ENCODE measurements around the gene PRELID3B. TPM values are rescaled to one million over a fixed set of nuclear protein-coding genes. Genes with fewer than 3 reads are reported as not detected.

PRELID3B gene
- total RNA-seq, 2 donors from 2014 or later: 82.8 to 89.0 TPM

DNA sequence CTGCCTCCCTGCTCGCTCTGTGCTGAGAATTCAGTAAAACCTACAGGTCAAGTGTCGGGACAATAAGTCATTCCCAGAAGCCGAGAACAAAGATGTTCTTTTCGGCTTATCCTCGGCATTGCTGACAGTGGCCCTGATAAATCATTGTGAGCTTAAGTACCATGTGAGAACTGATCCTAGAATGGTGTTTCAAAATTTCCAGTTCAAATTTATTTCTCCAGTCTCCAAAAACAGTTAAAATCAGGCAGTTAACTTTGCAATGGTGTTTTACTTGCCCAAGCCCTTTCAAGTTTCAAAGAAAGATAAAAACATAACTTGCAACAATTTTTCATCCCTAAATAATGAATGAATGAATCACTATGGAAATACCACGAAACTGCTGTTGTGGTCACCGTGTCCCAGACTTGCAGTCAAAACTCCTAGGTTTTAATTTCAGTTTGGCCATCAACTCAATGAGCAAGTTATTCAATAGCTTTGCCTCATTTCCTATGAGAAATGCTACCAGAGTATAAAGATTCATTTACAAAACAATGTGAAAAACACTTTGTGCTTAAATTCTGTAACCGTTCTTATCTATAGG, 14.8 kb downstream of the PRELID3B start:
- Mint-ChIP-seq H3K4me3 (no peak overlapping the region), H3K4me1 (ENCODE audit: low read depth in 2 of 2) (peaks cover 44 to 64% of the 10 kb centered on the region in 2 donors), H3K36me3 (peaks cover 44% of the 10 kb centered on the region), H3K27me3 (no peaks in the 10 kb centered on the region), H3K27ac (no peak overlapping the region), H3K9me3 (no peaks in the 10 kb centered on the region)
- ATAC-seq (no peak), DNase-seq (ENCODE audit: low spot score) (no peak)

DNA sequence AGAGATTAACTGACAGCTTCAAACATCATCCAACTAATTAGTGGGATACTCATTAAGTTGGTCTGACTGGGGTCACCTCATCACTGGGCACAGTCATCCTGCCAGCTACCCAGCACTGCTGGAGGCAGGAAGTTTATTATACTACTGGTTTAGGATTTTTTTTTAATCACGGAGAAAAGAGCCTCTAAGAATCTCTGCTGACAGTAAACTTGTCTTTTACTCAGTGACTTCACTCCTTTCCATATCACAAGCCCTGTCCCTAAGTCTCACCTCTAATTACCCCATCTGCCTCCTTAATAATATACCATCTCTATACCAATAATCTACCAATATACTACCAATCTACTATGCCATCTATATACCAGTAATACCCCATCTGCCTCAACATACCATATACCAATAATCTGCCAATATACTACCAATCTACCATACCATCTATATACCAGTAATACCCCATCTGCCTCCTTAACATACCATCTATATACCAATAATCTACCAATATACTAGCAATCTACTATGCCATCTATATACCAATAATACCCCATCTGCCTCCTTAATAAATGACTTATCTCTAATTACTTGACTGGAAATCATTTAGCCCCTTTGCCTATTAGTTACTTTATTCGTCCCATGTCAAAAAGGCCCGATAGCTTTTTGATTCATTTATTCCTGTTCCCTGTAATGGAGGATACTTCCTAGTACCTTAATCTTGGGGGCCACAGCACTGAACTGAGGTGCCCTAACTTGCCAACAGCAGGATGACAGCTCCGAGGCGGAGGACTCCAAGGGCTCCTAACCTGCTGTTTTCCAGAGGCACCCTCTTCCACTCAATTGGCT, 15.5 kb downstream of the PRELID3B start:
- ATAC-seq (no peak), DNase-seq (ENCODE audit: low spot score) (no peak)
- no peaks in the 10 kb centered on the region for H3K27me3 Mint-ChIP-seq
- peak overlapping the region; percentile 6 to 12 for H3K27ac Mint-ChIP-seq
- peak overlapping the region; percentile 3 for H3K4me3 Mint-ChIP-seq
- no peaks in the 10 kb centered on the region for H3K9me3 Mint-ChIP-seq
- peaks cover 49% of the 10 kb centered on the region for H3K36me3 Mint-ChIP-seq
- H3K4me1 Mint-ChIP-seq (ENCODE audit: low read depth in 2 of 2): peaks cover 41 to 65% of the 10 kb centered on the region in 2 donors

DNA sequence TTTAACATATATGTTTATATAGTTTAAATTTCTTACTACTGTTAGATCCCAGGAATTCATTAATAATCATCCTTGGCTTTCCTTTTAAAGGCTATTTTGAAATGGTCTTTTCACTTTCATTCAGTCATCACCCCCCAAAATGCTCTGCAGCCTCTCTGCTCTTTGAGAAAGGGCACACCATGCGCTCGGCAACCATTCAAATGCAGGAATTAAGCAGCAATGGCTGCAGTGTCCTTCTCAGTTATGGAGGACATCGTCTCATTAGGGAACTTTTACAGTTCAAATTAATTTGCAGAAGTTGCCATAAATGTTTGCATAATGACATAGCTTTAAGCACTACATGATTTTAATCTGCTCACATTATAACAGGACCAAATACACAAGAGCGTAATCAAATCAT, 17.1 kb downstream of the PRELID3B start:
- H3K36me3 Mint-ChIP-seq: peaks cover 43% of the 10 kb centered on the region
- H3K27me3 Mint-ChIP-seq: no peaks in the 10 kb centered on the region
- H3K9me3 Mint-ChIP-seq: no peaks in the 10 kb centered on the region
- ATAC-seq (no peak), DNase-seq (ENCODE audit: low spot score) (no peak)
- peaks cover 39 to 62% of the 10 kb centered on the region in 2 donors for H3K4me1 Mint-ChIP-seq (ENCODE audit: low read depth in 2 of 2)
- no peak overlapping the region for H3K27ac Mint-ChIP-seq
- no peak overlapping the region for H3K4me3 Mint-ChIP-seq

DNA sequence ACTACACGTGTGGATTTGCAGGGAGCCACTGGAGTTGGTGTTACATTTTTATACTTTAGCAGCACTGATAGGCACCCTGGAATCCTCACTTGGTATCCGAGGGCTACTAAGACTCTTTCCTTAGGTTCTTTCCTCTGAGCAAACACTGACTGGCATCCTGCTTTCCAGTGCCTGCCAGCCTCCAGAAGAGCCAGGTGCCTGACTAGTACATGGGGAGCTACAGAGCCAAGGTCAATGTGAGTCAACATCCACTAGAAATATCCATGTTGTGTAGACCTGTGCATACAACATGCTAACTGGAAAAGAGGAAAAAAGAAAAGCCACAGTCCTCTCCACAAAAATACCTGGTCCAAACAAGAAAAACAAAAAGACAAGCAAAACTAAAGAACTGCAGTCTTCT, 17.5 kb downstream of the PRELID3B start:
- H3K4me3 Mint-ChIP-seq: no peak overlapping the region
- H3K36me3 Mint-ChIP-seq: peaks cover 39% of the 10 kb centered on the region
- no peak overlapping the region for H3K27ac Mint-ChIP-seq
- no peaks in the 10 kb centered on the region for H3K27me3 Mint-ChIP-seq
- no peak for DNase-seq (ENCODE audit: low spot score)
- no peaks in the 10 kb centered on the region for H3K9me3 Mint-ChIP-seq
- peaks cover 36 to 57% of the 10 kb centered on the region in 2 donors for H3K4me1 Mint-ChIP-seq (ENCODE audit: low read depth in 2 of 2)
- ATAC-seq: no peak

DNA sequence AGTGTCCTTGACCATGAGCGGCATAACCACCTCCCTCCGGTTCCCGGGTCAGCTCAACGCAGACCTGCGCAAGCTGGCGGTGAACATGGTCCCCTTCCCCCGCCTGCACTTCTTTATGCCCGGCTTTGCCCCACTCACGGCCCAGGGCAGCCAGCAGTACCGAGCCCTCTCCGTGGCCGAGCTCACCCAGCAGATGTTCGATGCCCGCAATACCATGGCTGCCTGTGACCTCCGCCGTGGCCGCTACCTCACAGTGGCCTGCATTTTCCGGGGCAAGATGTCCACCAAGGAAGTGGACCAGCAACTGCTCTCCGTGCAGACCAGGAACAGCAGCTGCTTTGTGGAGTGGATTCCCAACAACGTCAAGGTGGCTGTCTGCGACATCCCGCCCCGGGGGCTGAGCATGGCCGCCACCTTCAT, 18.5 kb downstream of the PRELID3B start:
- DNase-seq (ENCODE audit: low spot score): no peak
- Mint-ChIP-seq H3K36me3 (peaks cover 32% of the 10 kb centered on the region), H3K4me3 (no peak overlapping the region), H3K27me3 (no peaks in the 10 kb centered on the region), H3K9me3 (no peaks in the 10 kb centered on the region), H3K4me1 (ENCODE audit: low read depth in 2 of 2) (peaks cover 33 to 50% of the 10 kb centered on the region in 2 donors), H3K27ac (no peak overlapping the region)
- ATAC-seq: no peak

DNA sequence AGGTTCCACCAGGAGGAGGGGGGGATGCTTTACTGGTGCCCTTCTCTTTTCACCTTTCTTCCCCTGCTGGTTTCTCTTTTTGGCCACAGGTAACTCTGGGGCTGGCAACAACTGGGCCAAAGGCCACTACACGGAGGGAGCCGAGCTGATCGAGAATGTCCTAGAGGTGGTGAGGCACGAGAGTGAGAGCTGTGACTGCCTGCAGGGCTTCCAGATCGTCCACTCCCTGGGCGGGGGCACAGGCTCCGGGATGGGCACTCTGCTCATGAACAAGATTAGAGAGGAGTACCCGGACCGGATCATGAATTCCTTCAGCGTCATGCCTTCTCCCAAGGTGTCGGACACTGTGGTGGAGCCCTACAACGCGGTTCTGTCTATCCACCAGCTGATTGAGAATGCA, 19.0 kb downstream of the PRELID3B start:
- Mint-ChIP-seq H3K9me3 (no peaks in the 10 kb centered on the region), H3K27me3 (no peaks in the 10 kb centered on the region), H3K27ac (no peak overlapping the region), H3K36me3 (peaks cover 32% of the 10 kb centered on the region), H3K4me1 (ENCODE audit: low read depth in 2 of 2) (peaks cover 30 to 45% of the 10 kb centered on the region in 2 donors), H3K4me3 (no peak overlapping the region)
- ATAC-seq: no peak
- DNase-seq (ENCODE audit: low spot score): no peak

DNA sequence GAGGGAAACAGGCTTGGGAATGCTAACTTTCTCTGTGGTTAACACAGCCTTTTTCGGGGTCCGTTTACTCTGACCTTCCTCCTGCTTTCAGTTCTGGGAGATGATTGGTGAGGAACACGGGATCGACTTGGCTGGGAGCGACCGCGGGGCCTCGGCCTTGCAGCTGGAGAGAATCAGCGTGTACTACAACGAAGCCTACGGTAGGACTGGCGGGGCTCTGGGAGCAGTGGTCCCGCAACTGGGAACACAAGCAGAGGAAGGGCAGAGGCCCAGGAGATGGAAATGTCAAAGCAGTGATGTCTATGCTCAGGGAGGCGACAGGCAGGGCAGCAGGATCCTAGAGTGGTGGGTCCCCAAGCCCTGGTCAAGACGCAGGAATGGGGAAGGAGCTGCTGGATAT, 19.8 kb downstream of the PRELID3B start:
- peaks cover 31% of the 10 kb centered on the region for H3K36me3 Mint-ChIP-seq
- peaks cover 27 to 38% of the 10 kb centered on the region in 2 donors for H3K4me1 Mint-ChIP-seq (ENCODE audit: low read depth in 2 of 2)
- no peaks in the 10 kb centered on the region for H3K9me3 Mint-ChIP-seq
- ATAC-seq (no peak), DNase-seq (ENCODE audit: low spot score) (no peak)
- H3K4me3 Mint-ChIP-seq: no peak overlapping the region
- no peaks in the 10 kb centered on the region for H3K27me3 Mint-ChIP-seq
- no peak overlapping the region for H3K27ac Mint-ChIP-seq

DNA sequence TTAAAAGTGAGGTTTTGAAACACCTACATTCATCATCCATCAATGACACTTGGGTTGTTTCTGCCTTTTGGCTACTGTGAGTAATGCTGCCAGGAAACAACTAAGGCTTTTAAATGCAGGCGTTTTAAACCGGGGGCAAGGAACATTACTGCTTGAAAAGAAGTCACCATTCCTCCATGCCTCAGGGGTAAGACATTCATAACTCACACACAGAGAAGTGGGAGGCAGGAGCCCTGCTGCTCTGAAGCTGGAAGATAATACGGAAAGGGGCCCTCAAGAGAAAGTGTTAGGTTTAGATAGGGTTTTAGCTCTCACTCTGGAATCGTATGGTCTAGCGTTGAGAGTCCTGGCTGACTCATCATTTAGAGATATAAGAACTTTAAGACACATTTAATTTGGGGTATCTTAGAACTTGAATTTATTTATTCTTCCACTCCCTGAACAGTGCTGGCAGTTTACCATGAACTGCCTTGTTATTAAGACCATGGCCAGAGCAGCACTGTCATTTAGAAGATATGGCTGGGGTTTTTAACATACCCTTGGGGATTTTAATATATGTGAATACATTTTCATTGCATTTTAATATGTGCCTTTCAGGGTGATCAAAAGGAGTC, 21.5 kb downstream of the PRELID3B start:
- H3K27ac Mint-ChIP-seq: no peak overlapping the region
- DNase-seq (ENCODE audit: low spot score) (no peak), ATAC-seq (no peak)
- H3K27me3 Mint-ChIP-seq: no peaks in the 10 kb centered on the region
- H3K4me3 Mint-ChIP-seq: no peak overlapping the region
- peaks cover 33 to 35% of the 10 kb centered on the region in 2 donors for H3K4me1 Mint-ChIP-seq (ENCODE audit: low read depth in 2 of 2)
- no peaks in the 10 kb centered on the region for H3K9me3 Mint-ChIP-seq
- H3K36me3 Mint-ChIP-seq: peaks cover 18% of the 10 kb centered on the region

DNA sequence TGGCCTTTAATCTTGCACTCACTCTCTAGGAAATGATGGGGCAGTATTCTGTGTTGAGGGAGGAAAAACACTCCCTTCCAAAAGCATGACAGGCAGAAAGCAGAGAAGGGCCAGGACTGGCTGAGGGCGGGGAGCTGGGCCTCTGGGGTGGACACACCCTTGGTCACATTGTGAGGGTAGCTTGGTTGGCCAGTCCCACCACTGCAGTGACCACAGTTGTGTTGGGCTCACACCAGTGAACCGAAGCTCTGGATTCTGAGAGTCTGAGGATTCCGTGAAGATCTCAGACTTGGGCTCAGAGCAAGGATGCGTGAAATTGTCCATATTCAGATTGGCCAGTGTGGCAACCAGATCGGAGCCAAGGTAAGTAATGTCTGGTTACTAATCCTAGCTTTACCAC, 23.4 kb downstream of the PRELID3B start, which contains the start of gene TUBB1:
Gene TUBB1 (plus strand): TSS at position 213 of the 400 bp plus-strand sequence. CDS start 94 bp downstream, at position 307.
- no peak within 1 kb of the TSS for H3K4me3 Mint-ChIP-seq
- H3K27ac Mint-ChIP-seq: no peak within 1 kb of the TSS
- no peak for ATAC-seq
- peaks cover 30 to 32% of the 10 kb centered on the region in 2 donors for H3K4me1 Mint-ChIP-seq (ENCODE audit: low read depth in 2 of 2)
- DNase-seq (ENCODE audit: low spot score): no peak
- H3K36me3 Mint-ChIP-seq: peaks cover 6% of the 10 kb centered on the region
- H3K27me3 Mint-ChIP-seq: no peaks in the 10 kb centered on the region
- no peaks in the 10 kb centered on the region for H3K9me3 Mint-ChIP-seq

DNA sequence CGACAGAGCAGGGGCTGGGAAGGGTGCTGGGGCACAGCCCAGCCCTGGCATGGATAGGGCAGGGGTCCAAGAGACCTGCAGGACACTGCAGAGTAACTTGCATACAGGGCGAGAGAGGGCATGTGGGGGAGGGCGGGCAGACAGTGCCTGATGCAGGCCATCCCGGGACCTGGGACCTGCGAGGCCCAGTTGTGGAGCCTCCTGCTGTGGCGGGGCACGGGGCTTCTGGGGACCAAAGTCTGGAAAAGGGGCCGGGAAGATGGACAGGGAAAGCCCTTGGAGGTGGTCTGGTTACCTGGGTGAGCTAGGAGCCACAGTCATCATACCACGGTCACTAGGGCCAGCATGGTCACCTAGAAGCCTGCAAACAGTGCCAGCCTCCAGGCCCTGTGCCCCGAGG, 23.8 kb downstream of the PRELID3B start:
- H3K9me3 Mint-ChIP-seq: no peaks in the 10 kb centered on the region

DNA sequence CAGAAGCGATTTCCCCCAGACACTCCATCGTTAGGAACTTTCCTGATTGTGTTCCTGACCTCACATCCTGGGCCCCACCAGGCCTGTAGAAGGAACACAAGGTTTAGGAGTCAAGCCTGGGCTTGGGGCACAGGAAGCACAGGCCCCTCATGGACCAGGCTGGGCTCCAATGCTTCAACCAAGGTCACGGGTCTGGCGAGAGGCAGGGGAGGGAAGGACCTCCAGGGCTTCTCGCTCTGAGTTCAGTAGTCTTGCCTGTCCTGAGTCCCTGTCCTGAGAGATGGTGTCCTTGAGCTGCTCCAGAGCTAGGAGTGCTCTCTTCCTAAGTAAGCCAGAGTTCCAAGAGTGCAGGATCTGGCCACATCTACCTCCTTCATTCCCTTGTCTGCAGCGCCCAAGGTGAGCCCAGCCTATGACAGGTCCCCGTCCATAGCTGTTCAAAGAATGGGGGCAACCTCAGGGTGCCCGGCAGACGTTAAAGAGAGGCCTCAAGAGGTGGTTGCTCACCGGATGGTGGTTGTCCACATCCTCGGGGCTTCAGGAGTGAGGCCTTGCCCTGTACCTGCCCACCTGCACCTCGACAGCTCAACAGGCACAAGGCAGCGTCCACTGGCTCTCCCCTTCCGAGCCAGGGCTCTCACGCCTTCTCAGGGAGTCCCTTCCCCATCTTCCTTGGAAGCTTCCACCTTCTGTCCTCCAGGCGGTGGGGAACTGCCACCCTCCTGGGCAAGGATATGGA, 24.9 kb downstream of the PRELID3B start:
- H3K4me1 Mint-ChIP-seq (ENCODE audit: low read depth in 2 of 2): peaks cover 38 to 42% of the 10 kb centered on the region in 2 donors
- peaks cover 4% of the 10 kb centered on the region for H3K36me3 Mint-ChIP-seq
- no peak overlapping the region for H3K4me3 Mint-ChIP-seq

More for the DNA sequence above, 23.8 kb downstream of the PRELID3B start:
- no peaks in the 10 kb centered on the region for H3K27me3 Mint-ChIP-seq
- peaks cover 6% of the 10 kb centered on the region for H3K36me3 Mint-ChIP-seq
- H3K27ac Mint-ChIP-seq: no peak overlapping the region
- peaks cover 34 to 36% of the 10 kb centered on the region in 2 donors for H3K4me1 Mint-ChIP-seq (ENCODE audit: low read depth in 2 of 2)
- H3K4me3 Mint-ChIP-seq: no peak overlapping the region
- no peak for ATAC-seq
- no peak for DNase-seq (ENCODE audit: low spot score)

DNA sequence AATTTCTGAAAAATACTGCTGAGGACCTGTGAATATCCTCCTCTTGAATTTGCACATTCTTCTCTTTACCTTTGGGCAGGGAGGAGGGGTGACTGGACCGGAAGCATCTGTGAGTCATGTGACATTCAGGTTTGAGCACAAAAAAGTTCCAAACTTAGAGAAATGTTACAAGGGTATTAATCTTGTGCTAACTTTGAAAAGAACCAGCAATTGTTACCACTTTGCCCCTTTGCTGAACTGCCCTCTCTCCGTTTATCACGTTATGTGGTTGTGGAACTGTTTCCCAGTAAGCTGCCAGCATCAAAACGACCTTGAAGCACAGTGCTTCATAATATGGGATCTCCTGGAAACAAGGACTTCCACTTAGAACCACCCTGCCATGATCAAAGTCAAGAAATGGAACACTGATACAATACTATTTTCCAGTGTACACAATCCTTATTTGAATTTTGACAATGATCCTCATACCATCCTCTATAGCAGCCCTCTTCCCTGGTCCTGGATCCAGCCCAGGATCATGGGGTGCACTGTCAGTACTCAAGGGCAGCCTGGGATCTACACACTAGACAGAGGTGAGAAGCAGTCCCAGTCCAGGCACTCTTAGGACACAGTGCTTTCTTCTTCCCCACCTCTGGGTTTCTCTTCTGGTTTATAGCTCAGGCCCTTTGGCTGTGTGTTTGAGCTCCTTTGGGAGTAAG, 25.6 kb downstream of the PRELID3B start:
- Mint-ChIP-seq H3K36me3 (no peaks in the 10 kb centered on the region), H3K27me3 (no peaks in the 10 kb centered on the region), H3K4me3 (no peak overlapping the region), H3K27ac (peak overlapping the region; percentile 28 to 31), H3K4me1 (ENCODE audit: low read depth in 2 of 2) (peaks cover 34 to 44% of the 10 kb centered on the region in 2 donors), H3K9me3 (no peaks in the 10 kb centered on the region)
- DNase-seq (ENCODE audit: low spot score) (no peak), ATAC-seq (no peak)

More for the DNA sequence above, 24.9 kb downstream of the PRELID3B start:
- H3K27ac Mint-ChIP-seq: peak overlapping the region; percentile 28 to 31
- no peaks in the 10 kb centered on the region for H3K27me3 Mint-ChIP-seq
- no peaks in the 10 kb centered on the region for H3K9me3 Mint-ChIP-seq
- no peak for ATAC-seq
- DNase-seq (ENCODE audit: low spot score): no peak
